WTC11 (cell line): ENCODE measurements around the gene WDFY3.

Experiments
- E2F4 ChIP-seq: sonication (generic); formaldehyde crosslinking; IDR thresholded peaks from 2 replicates; pipeline ENCODE4 v1.8.1; 2022; ENCODE audit warnings: low read depth, mild to moderate bottlenecking, moderate library complexity, missing genetic modification reagents, borderline replicate concordance
- ESRRA ChIP-seq: sonication (generic); formaldehyde crosslinking; IDR thresholded peaks from 2 replicates; pipeline ENCODE4 v1.8.1; 2022; ENCODE audit warnings: mild to moderate bottlenecking, missing genetic modification reagents, borderline replicate concordance
- FOXP1 ChIP-seq: sonication (generic); formaldehyde crosslinking; IDR thresholded peaks from 2 replicates; pipeline ENCODE4 v1.8.0; 2022; ENCODE audit warnings: missing genetic modification reagents, mild to moderate bottlenecking, moderate library complexity, borderline replicate concordance
- FOXP4 ChIP-seq: sonication (generic); formaldehyde crosslinking; IDR thresholded peaks from 2 replicates; pipeline ENCODE4 v1.8.0; 2022; ENCODE audit warnings: mild to moderate bottlenecking, missing genetic modification reagents
- GABPB1 ChIP-seq: sonication (generic); formaldehyde crosslinking; IDR thresholded peaks from 2 replicates; pipeline ENCODE4 v1.8.1; 2023; ENCODE audit warnings: mild to moderate bottlenecking, missing genetic modification reagents
- JUN ChIP-seq: sonication (generic); formaldehyde crosslinking; IDR thresholded peaks from 2 replicates; pipeline ENCODE4 v1.8.0; 2023; ENCODE audit warnings: mild to moderate bottlenecking, missing genetic modification reagents
- SMAD4 ChIP-seq: sonication (generic); formaldehyde crosslinking; IDR thresholded peaks from 2 replicates; pipeline ENCODE4 v1.8.0; 2022; ENCODE audit warnings: mild to moderate bottlenecking, missing genetic modification reagents
- USF2 ChIP-seq: sonication (generic); formaldehyde crosslinking; IDR thresholded peaks from 2 replicates; pipeline ENCODE4 v1.8.1; 2023; ENCODE audit warnings: mild to moderate bottlenecking, missing genetic modification reagents, moderate library complexity
- ZNF121 ChIP-seq: sonication (generic); formaldehyde crosslinking; IDR thresholded peaks from 2 replicates; pipeline ENCODE4 v1.8.0; 2023; ENCODE audit warnings: missing genetic modification reagents
- ZNF317 ChIP-seq: sonication (generic); formaldehyde crosslinking; IDR thresholded peaks from 2 replicates; pipeline ENCODE4 v1.8.1; 2023; ENCODE audit warnings: low read depth, mild to moderate bottlenecking, moderate library complexity, missing genetic modification reagents, borderline replicate concordance
- TF ChIP-seq, protein P1 (sequence below): sonication (generic); formaldehyde crosslinking; IDR thresholded peaks from 2 replicates; pipeline ENCODE4 v1.8.0; 2022; ENCODE audit warnings: mild to moderate bottlenecking, missing genetic modification reagents
- TF ChIP-seq, protein P2 (sequence below): sonication (generic); formaldehyde crosslinking; IDR thresholded peaks from 2 replicates; pipeline ENCODE4 v1.8.1; 2023; ENCODE audit warnings: mild to moderate bottlenecking, missing genetic modification reagents
- TF ChIP-seq, protein P3 (sequence below): fragments of 200-600 bp; IDR thresholded peaks from 2 replicates; pipeline ENCODE4 v1.8.0; 2022; ENCODE audit warnings: antibody characterized with exemption
- TF ChIP-seq, protein P4 (sequence below): sonication (generic); formaldehyde crosslinking; IDR thresholded peaks from 2 replicates; pipeline ENCODE4 v1.8.1; 2022; ENCODE audit warnings: low read depth, missing genetic modification reagents, borderline replicate concordance

DNA sequence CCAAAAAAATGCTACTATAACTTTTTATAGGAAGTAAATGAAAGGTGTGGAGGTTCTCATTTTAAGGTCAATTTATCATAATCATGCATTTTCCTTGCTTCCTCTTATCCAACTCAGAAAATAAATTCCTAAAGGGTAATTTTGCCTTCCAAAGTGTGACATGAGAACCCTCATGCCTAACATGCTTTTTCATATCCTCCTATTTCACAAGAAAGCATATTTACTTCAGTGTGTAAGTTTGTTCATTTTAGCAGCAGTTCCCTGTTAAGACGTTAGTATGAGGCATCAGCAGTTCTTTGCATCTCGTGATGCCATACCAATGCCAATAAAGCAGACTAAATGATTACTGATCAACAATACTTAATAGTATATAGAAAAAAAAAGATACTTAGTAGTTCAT lies 18.4 kb downstream of the WDFY3 start:
- TF ChIP-seq, protein P1, sequence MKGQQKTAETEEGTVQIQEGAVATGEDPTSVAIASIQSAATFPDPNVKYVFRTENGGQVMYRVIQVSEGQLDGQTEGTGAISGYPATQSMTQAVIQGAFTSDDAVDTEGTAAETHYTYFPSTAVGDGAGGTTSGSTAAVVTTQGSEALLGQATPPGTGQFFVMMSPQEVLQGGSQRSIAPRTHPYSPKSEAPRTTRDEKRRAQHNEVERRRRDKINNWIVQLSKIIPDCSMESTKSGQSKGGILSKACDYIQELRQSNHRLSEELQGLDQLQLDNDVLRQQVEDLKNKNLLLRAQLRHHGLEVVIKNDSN (CRISPR knock-in tag), result no peak
- no peak for TF ChIP-seq JUN (CRISPR knock-in tag)
- TF ChIP-seq FOXP4 (CRISPR knock-in tag), result no peak
- TF ChIP-seq, protein P2, sequence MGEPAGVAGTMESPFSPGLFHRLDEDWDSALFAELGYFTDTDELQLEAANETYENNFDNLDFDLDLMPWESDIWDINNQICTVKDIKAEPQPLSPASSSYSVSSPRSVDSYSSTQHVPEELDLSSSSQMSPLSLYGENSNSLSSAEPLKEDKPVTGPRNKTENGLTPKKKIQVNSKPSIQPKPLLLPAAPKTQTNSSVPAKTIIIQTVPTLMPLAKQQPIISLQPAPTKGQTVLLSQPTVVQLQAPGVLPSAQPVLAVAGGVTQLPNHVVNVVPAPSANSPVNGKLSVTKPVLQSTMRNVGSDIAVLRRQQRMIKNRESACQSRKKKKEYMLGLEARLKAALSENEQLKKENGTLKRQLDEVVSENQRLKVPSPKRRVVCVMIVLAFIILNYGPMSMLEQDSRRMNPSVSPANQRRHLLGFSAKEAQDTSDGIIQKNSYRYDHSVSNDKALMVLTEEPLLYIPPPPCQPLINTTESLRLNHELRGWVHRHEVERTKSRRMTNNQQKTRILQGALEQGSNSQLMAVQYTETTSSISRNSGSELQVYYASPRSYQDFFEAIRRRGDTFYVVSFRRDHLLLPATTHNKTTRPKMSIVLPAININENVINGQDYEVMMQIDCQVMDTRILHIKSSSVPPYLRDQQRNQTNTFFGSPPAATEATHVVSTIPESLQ (CRISPR knock-in tag), result no peak
- no peak for TF ChIP-seq ESRRA (CRISPR knock-in tag)
- TF ChIP-seq, protein P3, sequence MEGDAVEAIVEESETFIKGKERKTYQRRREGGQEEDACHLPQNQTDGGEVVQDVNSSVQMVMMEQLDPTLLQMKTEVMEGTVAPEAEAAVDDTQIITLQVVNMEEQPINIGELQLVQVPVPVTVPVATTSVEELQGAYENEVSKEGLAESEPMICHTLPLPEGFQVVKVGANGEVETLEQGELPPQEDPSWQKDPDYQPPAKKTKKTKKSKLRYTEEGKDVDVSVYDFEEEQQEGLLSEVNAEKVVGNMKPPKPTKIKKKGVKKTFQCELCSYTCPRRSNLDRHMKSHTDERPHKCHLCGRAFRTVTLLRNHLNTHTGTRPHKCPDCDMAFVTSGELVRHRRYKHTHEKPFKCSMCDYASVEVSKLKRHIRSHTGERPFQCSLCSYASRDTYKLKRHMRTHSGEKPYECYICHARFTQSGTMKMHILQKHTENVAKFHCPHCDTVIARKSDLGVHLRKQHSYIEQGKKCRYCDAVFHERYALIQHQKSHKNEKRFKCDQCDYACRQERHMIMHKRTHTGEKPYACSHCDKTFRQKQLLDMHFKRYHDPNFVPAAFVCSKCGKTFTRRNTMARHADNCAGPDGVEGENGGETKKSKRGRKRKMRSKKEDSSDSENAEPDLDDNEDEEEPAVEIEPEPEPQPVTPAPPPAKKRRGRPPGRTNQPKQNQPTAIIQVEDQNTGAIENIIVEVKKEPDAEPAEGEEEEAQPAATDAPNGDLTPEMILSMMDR, result no peak
- TF ChIP-seq FOXP1 (CRISPR knock-in tag), result no peak
- no peak for TF ChIP-seq ZNF121
- TF ChIP-seq SMAD4 (CRISPR knock-in tag), result no peak
- no peak for TF ChIP-seq E2F4 (CRISPR knock-in tag)
- no peak for TF ChIP-seq GABPB1
- TF ChIP-seq USF2 (CRISPR knock-in tag), result no peak
- TF ChIP-seq, protein P4, sequence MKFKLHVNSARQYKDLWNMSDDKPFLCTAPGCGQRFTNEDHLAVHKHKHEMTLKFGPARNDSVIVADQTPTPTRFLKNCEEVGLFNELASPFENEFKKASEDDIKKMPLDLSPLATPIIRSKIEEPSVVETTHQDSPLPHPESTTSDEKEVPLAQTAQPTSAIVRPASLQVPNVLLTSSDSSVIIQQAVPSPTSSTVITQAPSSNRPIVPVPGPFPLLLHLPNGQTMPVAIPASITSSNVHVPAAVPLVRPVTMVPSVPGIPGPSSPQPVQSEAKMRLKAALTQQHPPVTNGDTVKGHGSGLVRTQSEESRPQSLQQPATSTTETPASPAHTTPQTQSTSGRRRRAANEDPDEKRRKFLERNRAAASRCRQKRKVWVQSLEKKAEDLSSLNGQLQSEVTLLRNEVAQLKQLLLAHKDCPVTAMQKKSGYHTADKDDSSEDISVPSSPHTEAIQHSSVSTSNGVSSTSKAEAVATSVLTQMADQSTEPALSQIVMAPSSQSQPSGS (CRISPR knock-in tag), result no peak
- no peak for TF ChIP-seq ZNF317 (CRISPR knock-in tag)
